ENCODE data around the gene FBXO45.

DNA sequence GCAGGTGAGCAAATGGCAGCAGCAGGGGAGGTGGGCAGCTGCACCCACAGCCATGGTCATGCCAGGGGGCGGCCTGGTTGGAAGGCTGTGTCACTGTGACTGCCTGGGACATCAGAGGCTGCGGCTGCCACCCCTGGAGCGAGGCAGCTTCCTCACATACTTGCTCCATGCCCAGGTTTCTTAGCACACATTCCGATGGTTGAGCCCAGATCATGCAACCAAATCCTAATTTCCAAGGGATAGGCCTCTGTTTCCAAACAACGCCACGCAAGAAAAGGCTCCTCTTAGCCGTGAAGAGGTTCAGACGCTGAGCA is 59.4 kb downstream of the FBXO45 start:
- TF ChIP-seq, protein P1, sequence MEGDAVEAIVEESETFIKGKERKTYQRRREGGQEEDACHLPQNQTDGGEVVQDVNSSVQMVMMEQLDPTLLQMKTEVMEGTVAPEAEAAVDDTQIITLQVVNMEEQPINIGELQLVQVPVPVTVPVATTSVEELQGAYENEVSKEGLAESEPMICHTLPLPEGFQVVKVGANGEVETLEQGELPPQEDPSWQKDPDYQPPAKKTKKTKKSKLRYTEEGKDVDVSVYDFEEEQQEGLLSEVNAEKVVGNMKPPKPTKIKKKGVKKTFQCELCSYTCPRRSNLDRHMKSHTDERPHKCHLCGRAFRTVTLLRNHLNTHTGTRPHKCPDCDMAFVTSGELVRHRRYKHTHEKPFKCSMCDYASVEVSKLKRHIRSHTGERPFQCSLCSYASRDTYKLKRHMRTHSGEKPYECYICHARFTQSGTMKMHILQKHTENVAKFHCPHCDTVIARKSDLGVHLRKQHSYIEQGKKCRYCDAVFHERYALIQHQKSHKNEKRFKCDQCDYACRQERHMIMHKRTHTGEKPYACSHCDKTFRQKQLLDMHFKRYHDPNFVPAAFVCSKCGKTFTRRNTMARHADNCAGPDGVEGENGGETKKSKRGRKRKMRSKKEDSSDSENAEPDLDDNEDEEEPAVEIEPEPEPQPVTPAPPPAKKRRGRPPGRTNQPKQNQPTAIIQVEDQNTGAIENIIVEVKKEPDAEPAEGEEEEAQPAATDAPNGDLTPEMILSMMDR (IDR thresholded peaks at IDR 0.05): no peak
- no peak for TF ChIP-seq POLR2A (IDR thresholded peaks at IDR 0.05)
